Mesodermal cell (in vitro differentiated cells): Measurements from ENCODE around the gene DHX32.
"Not testable (repeated sequence)": the region's sequence is repeated elsewhere in the genome, so short reads cannot be mapped to it uniquely, and the experiment has no call there.

Experiments used
- H3K27ac ChIP-seq: 2 replicates; pipeline ENCODE4 v1.7.0; 2013; ENCODE audit warnings: mild to moderate bottlenecking, low read depth, low read length, moderate library complexity; ENCODE audit not compliant: severe bottlenecking
- H3K36me3 ChIP-seq: 2 replicates; pipeline ENCODE4 v1.7.1; 2013; ENCODE audit warnings: mild to moderate bottlenecking, low read length, moderate library complexity; ENCODE audit not compliant: control insufficient read depth, insufficient read depth
- H3K4me1 ChIP-seq: one replicate; pipeline ENCODE4 v1.7.1; 2013; ENCODE audit warnings: mild to moderate bottlenecking, low read length; ENCODE audit not compliant: insufficient read depth, control insufficient read depth, poor library complexity, severe bottlenecking
- H3K4me3 ChIP-seq: 2 replicates; pipeline ENCODE4 v1.7.0; 2013; ENCODE audit warnings: low read length, control low read depth, mild to moderate bottlenecking; ENCODE audit not compliant: insufficient read depth, poor library complexity, severe bottlenecking; ENCODE audit errors: extremely low read depth
- H3K9me3 ChIP-seq: 2 replicates; pipeline ENCODE4 v1.7.1; 2013; ENCODE audit warnings: mild to moderate bottlenecking, low read length, moderate library complexity; ENCODE audit not compliant: control insufficient read depth
- WGBS, 2 experiments: methylation state at CpG; one replicate each; pipeline ENCODE4 v1.1.5; 2013; ENCODE audit warnings: missing lambda C conversion rate in 2 of 2; ENCODE audit not compliant: insufficient coverage in 2 of 2; 5-methylcytosine and 5-hydroxymethylcytosine counted together

Gene DHX32

DNA sequence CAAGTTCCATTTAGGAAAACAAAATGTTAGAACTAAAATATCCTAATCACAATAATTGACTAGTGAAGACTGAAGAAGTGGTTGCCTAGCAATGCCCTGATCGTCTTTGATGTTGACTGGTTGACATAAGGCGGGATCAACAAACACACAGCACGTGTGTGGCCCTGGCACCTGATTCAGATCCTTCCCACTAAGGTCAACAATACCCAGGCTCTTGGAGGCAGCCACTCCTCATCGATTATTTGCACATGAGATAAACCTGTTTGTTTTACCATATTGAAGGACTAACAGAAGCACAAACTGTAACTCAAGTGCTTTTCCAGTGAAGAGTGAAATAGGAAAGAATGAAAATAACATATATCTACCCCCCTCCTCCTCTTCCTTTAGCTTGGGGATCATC is 30.9 kb upstream of the DHX32 start:
- WGBS, 2 experiments, result 84 to 95% methylated on average over 3 of the region's 4 CpGs
- Histone ChIP-seq H3K4me3 (no peak overlapping the region), H3K27ac (no peak overlapping the region), H3K36me3 (no peaks in the 10 kb centered on the region), H3K9me3 (peaks cover 4% of the 10 kb centered on the region), H3K4me1 (no peaks in the 10 kb centered on the region)

GRCh38 chr10:125911145-125911544 is 30.1 kb upstream of the DHX32 start:
- Histone ChIP-seq H3K4me1 (no peaks in the 10 kb centered on the region), H3K36me3 (no peaks in the 10 kb centered on the region), H3K27ac (no peak overlapping the region), H3K9me3 (no peaks in the 10 kb centered on the region), H3K4me3 (no peak overlapping the region)
- WGBS, 2 experiments, result 95 to 99% methylated on average over 7 of the region's 10 CpGs

GRCh38 chr10:125909491-125909890 is 28.4 kb upstream of the DHX32 start:
- not testable (repeated sequence) for H3K4me1 ChIP-seq, H3K27ac ChIP-seq, H3K9me3 ChIP-seq, H3K4me3 ChIP-seq, H3K36me3 ChIP-seq
- no CpG with 5 or more reads among the region's 3 CpGs for WGBS, 2 experiments

GRCh38 chr10:125908813-125909212 is 27.7 kb upstream of the DHX32 start:
- H3K9me3 ChIP-seq, H3K36me3 ChIP-seq, H3K4me1 ChIP-seq, H3K27ac ChIP-seq, H3K4me3 ChIP-seq: not testable (repeated sequence)
- WGBS, 2 experiments, result 60 to 85% methylated on average over 2 of the region's 2 CpGs

DNA sequence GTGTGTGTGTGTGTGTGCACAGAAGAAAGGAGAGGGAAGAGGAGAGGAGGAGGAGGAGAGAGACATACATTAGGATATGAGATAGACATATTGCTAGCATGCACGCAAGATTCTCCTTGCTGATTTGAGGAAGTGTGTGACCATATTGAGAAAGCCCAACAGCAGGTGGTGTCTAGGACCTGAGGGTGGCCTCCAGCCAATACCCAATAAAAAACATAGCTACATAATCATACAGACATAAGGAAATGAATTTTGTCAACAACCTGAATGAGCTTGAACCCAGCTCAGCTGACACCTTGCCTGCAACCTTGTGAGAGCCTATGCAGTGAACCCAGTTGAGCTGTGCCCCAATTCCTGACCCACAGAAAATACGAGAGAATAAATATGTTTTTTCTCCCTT is 26.5 kb upstream of the DHX32 start:
- WGBS, 2 experiments, result no CpG with 5 or more reads among the region's 2 CpGs

GRCh38 chr10:125905069-125905994 is 24.2 kb upstream of the DHX32 start:
- WGBS, 2 experiments, result 73 to 81% methylated on average over 2 of the region's 5 CpGs
- H3K4me1 ChIP-seq, H3K27ac ChIP-seq, H3K36me3 ChIP-seq, H3K9me3 ChIP-seq, H3K4me3 ChIP-seq: not testable (repeated sequence)

More for the DNA sequence above, 26.5 kb upstream of the DHX32 start:
- H3K4me1 ChIP-seq, H3K36me3 ChIP-seq, H3K4me3 ChIP-seq, H3K27ac ChIP-seq, H3K9me3 ChIP-seq: not testable (repeated sequence)

- no CpG with 5 or more reads among the region's 3 CpGs for WGBS, 2 experiments
- not testable (repeated sequence) for H3K4me1 ChIP-seq, H3K9me3 ChIP-seq, H3K4me3 ChIP-seq, H3K36me3 ChIP-seq
- H3K27ac ChIP-seq, result peak overlapping the region; percentile 25
These were observed 22.1 kb upstream of the DHX32 start for GRCh38 chr10:125903135-125903640.

DNA sequence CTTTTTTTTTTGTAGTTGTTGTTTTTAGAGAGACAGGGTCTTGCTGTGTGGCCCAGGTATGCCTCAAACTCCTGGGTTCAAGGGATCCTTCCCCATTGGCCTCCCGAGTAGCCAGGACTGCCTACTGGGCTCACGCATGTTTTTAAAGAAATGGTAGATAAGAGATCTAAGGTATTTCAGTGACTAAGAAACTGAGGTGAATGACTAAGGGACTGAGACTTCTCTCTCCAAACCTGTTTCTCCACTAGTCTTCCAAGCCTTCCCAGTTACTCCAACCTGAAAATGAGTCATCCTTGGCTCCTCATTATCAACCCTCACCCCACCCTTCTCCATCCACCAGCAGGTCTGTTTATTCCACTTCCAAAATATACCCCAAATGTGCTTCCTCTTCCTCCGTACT is 19.9 kb upstream of the DHX32 start:
- H3K4me3 ChIP-seq, H3K27ac ChIP-seq, H3K9me3 ChIP-seq, H3K36me3 ChIP-seq, H3K4me1 ChIP-seq: not testable (repeated sequence)
- WGBS, 2 experiments, result 80% methylated on average over 1 of the region's 3 CpGs; no CpG with 5 or more reads in 1 of the 2 experiments

DNA sequence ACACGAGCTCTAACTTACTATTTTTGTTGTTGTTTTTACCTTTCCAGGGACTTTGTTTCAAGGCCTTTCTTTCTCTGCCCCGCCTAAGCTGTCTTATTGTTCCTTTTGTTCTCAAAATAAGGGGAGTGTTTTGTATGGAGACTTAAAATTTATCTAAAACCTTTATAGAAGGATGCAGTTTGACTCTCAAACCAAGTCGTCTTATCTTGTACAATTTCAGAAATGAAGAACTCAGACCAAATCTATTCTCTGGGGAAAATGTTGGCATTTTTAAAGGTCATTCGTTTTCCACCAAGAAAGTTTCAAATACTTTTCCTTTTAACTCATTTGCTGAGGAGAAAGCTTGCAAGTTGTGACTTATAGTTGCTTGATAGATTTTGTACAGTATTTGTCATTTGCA is 16.2 kb upstream of the DHX32 start:
- not testable (repeated sequence) for H3K4me1 ChIP-seq, H3K27ac ChIP-seq, H3K9me3 ChIP-seq, H3K36me3 ChIP-seq
- WGBS, 2 experiments, result 60% methylated on average over 1 of the region's 4 CpGs; no CpG with 5 or more reads in 1 of the 2 experiments
- H3K4me3 ChIP-seq, result peak overlapping the region; percentile 74

GRCh38 chr10:125896088-125896934 is 15.2 kb upstream of the DHX32 start, which contains the start of gene FANK1:
FANK1 (plus strand) TSS chr10:125896564; CDS start chr10:125896643, 79 bp downstream.
- H3K4me3 ChIP-seq, result peak within 1 kb of the TSS; percentile 74
- not testable (repeated sequence) for H3K4me1 ChIP-seq, H3K9me3 ChIP-seq, H3K36me3 ChIP-seq
- peak within 1 kb of the TSS; percentile 77 for H3K27ac ChIP-seq
- 24 to 25% methylated on average over 84 to 94 of the region's 106 CpGs for WGBS, 2 experiments
